Caco-2 (cell line): ENCODE results near the gene CELF5. TPM values are rescaled to one million over a fixed set of nuclear protein-coding genes. Genes with fewer than 3 reads are reported as not detected.
A peak's percentile ranks its signal among the peaks of the same experiment; 100 is the strongest.

ENCODE experiments used
- BruUV-seq: library from RNA; stranded (reverse); fragments of 400-500 nt; replicated peaks from 2 replicates; lab custom pipeline; 2021; lab: Mats Ljungman, UMichigan
- CTCF ChIA-PET: fragments of 300-600 bp; sonication (Branson Sonifier 250); formaldehyde crosslinking; loops from one replicate; lab custom pipeline; 2022; ENCODE audit warnings: antibody characterized with exemption; lab: Charles Lee
- POLR2A ChIA-PET: fragments of 300-600 bp; sonication (Branson Sonifier 250); formaldehyde crosslinking; loops from one replicate; lab custom pipeline; 2022; ENCODE audit warnings: antibody characterized with exemption; lab: Charles Lee
- DNase-seq, 2 experiments: peaks; one replicate each; pipeline versions ENCODE4 v3.0.0 to v3.0.0-alpha.2; 2020 to 2022
- H3K27me3 ChIP-seq: replicated peaks from 2 replicates; pipeline ENCODE4 v1.6.0; 2011; ENCODE audit warnings: low read length; ENCODE audit not compliant: control insufficient read depth, insufficient read depth
- H3K36me3 ChIP-seq: 2 replicates; pipeline ENCODE4 v1.5.1; 2011; ENCODE audit warnings: low read length; ENCODE audit not compliant: control insufficient read depth, insufficient read depth
- H3K4me1 ChIP-seq: fragments of 250-450 bp; sonication (Bioruptor Pico); 2 replicates; pipeline ENCODE4 v1.5.1; 2020; ENCODE audit warnings: mild to moderate bottlenecking
- H3K4me3 ChIP-seq: 2 replicates; pipeline ENCODE4 v1.5.1; 2011; ENCODE audit warnings: low read depth, mild to moderate bottlenecking, control low read depth, low read length
- H3K9me3 ChIP-seq: fragments of 250-450 bp; sonication (Bioruptor Pico); 2 replicates; pipeline ENCODE4 v1.5.1; 2020; ENCODE audit warnings: mild to moderate bottlenecking, moderate library complexity
- H3K27ac Mint-ChIP-seq: one replicate; pipeline ENCODE4 v1.8.0; 2022; ENCODE audit warnings: mixed read lengths; ENCODE audit not compliant: unreplicated experiment
- H3K27me3 Mint-ChIP-seq: one replicate; pipeline ENCODE4 v1.8.0; 2022; ENCODE audit warnings: mixed read lengths; ENCODE audit not compliant: insufficient read depth, unreplicated experiment
- H3K36me3 Mint-ChIP-seq: one replicate; pipeline ENCODE4 v1.8.0; 2022; ENCODE audit warnings: mild to moderate bottlenecking, mixed read lengths; ENCODE audit not compliant: insufficient read depth, unreplicated experiment
- H3K4me1 Mint-ChIP-seq: one replicate; pipeline ENCODE4 v1.8.0; 2022; ENCODE audit warnings: low read depth, mixed read lengths; ENCODE audit not compliant: unreplicated experiment
- H3K4me3 Mint-ChIP-seq: one replicate; pipeline ENCODE4 v1.8.0; 2022; ENCODE audit warnings: mild to moderate bottlenecking, moderate library complexity, mixed read lengths; ENCODE audit not compliant: unreplicated experiment
- H3K9me3 Mint-ChIP-seq: one replicate; pipeline ENCODE4 v1.8.0; 2022; ENCODE audit warnings: mixed read lengths; ENCODE audit not compliant: unreplicated experiment
- CTCF ChIP-seq, 2 experiments: fragments of 200-600 bp in 1 of 2; IDR thresholded peaks; 1 replicate in 1 of 2; 2 replicates in 1 of 2; pipeline versions ENCODE4 v1.5.1 to v1.8.0; 2011 to 2022; ENCODE audit warnings: antibody characterized with exemption in 1 of 2, control low read depth in 1 of 2, inconsistent platforms in 1 of 2, low read depth in 1 of 2, low read length in 1 of 2, mild to moderate bottlenecking in 1 of 2, moderate library complexity in 1 of 2; ENCODE audit not compliant: insufficient read depth in 1 of 2, severe bottlenecking in 1 of 2, unreplicated experiment in 1 of 2
- intact Hi-C: fragments of 100-400 bp; cut with micrococcal nuclease; formaldehyde crosslinking; loops from one replicate; pipeline ENCODE4 v1.10.0; 2022; ENCODE audit not compliant: unreplicated experiment
- total RNA-seq: library from RNA; stranded (reverse); gene quantifications from 2 replicates; pipeline ENCODE4 v1.2.3, GENCODE V29; 2022

Gene CELF5
- total RNA-seq, 1 experiment from 2014 or later: 0.07 TPM

- Mint-ChIP-seq H3K36me3 (peaks cover 21% of the 10 kb centered on the region), H3K27ac (no peak overlapping the region), H3K9me3 (no peaks in the 10 kb centered on the region), H3K4me3 (no peak overlapping the region), H3K4me1 (peaks cover 8% of the 10 kb centered on the region), H3K27me3 (no peaks in the 10 kb centered on the region)
- no peaks in the 10 kb centered on the region for H3K36me3 ChIP-seq
- no TSS peak for BruUV-seq
- POLR2A ChIA-PET: interaction anchor here (0.5 kb wide), 1 partner anchor 11 kb away, joined by 9 read pairs; no protein-coding TSS in a partner anchor
- H3K4me3 ChIP-seq: no peak overlapping the region
- no peak for TF ChIP-seq CTCF (IDR thresholded peaks at IDR 0.05; ENCODE audit: insufficient read depth in 1 of 2, low read depth in 1 of 2, low read length in 1 of 2, severe bottlenecking in 1 of 2, unreplicated experiment in 1 of 2)
- DNase-seq: no peak
- CTCF ChIA-PET: no interaction called here
- intact Hi-C loops: no loop called here
- no peaks in the 10 kb centered on the region for H3K9me3 ChIP-seq
- H3K4me1 ChIP-seq: peaks cover 4% of the 10 kb centered on the region; the same call in 1 of the 2 replicates
- no peaks in the 10 kb centered on the region for H3K27me3 ChIP-seq
These were observed 32.2 kb upstream of the CELF5 start for GRCh38 chr19:3192228-3192635.

- Histone ChIP-seq H3K9me3 (no peaks in the 10 kb centered on the region), H3K27me3 (no peaks in the 10 kb centered on the region), H3K36me3 (no peaks in the 10 kb centered on the region), H3K4me3 (no peak overlapping the region), H3K4me1 (no peaks in the 10 kb centered on the region; the same call in 1 of the 2 replicates)
- H3K4me3 Mint-ChIP-seq: no peak overlapping the region
- ChIA-PET CTCF (no interaction called here), POLR2A (interaction anchor here (0.5 kb wide), 1 partner anchor 10 kb away, joined by 9 read pairs; no protein-coding TSS in a partner anchor)
- H3K9me3 Mint-ChIP-seq: no peaks in the 10 kb centered on the region
- no peak overlapping the region for H3K27ac Mint-ChIP-seq
- H3K27me3 Mint-ChIP-seq: no peaks in the 10 kb centered on the region
- DNase-seq: no peak
- intact Hi-C loops: no loop called here
- peaks cover 8% of the 10 kb centered on the region for H3K4me1 Mint-ChIP-seq
- peaks cover 21% of the 10 kb centered on the region for H3K36me3 Mint-ChIP-seq
- no TSS peak for BruUV-seq
- TF ChIP-seq CTCF (IDR thresholded peaks at IDR 0.05; ENCODE audit: insufficient read depth in 1 of 2, low read depth in 1 of 2, low read length in 1 of 2, severe bottlenecking in 1 of 2, unreplicated experiment in 1 of 2): no peak
These were observed 31.8 kb upstream of the CELF5 start for GRCh38 chr19:3192684-3193083.

GRCh38 chr19:3193256-3194105, 31.0 kb upstream of the CELF5 start:
- H3K4me1 Mint-ChIP-seq: peaks cover 3% of the 10 kb centered on the region
- ChIA-PET POLR2A (no interaction called here), CTCF (no interaction called here)
- Histone ChIP-seq H3K4me3 (no peak overlapping the region), H3K9me3 (no peaks in the 10 kb centered on the region), H3K4me1 (no peaks in the 10 kb centered on the region), H3K36me3 (no peaks in the 10 kb centered on the region), H3K27me3 (no peaks in the 10 kb centered on the region)
- BruUV-seq: TSS peak; percentile 6
- no peaks in the 10 kb centered on the region for H3K9me3 Mint-ChIP-seq
- no peak overlapping the region for H3K27ac Mint-ChIP-seq
- no peak overlapping the region for H3K4me3 Mint-ChIP-seq
- no peak for DNase-seq
- peaks cover 22% of the 10 kb centered on the region for H3K36me3 Mint-ChIP-seq
- intact Hi-C loops: no loop called here
- no peak for TF ChIP-seq CTCF (IDR thresholded peaks at IDR 0.05; ENCODE audit: insufficient read depth in 1 of 2, low read depth in 1 of 2, low read length in 1 of 2, severe bottlenecking in 1 of 2, unreplicated experiment in 1 of 2)
- H3K27me3 Mint-ChIP-seq: no peaks in the 10 kb centered on the region
